ENCODE measurements around the gene ASF1A. TPM values are rescaled to one million over a fixed set of nuclear protein-coding genes. Genes with fewer than 3 reads are reported as not detected.

Gene ASF1A
- polyA plus RNA-seq, 4 donors, result 35.5 to 46.0 (median 43.6) TPM

GRCh38 chr6:118877806-118878205, 16.1 kb upstream of the ASF1A start:
- DNase-seq (ENCODE audit: low read depth in 4 of 4, low spot score in 3 of 4), result no peak

- no peak for DNase-seq (ENCODE audit: low read depth in 4 of 4, low spot score in 3 of 4)
Observed at GRCh38 chr6:118881440-118882313, 12.3 kb upstream of the ASF1A start.

- DNase-seq (ENCODE audit: low read depth in 4 of 4, low spot score in 3 of 4), result no peak
Observed at GRCh38 chr6:118882314-118882905, 11.5 kb upstream of the ASF1A start.

- no peak for DNase-seq (ENCODE audit: low read depth in 4 of 4, low spot score in 3 of 4)
Observed at GRCh38 chr6:118886641-118887040, 7.3 kb upstream of the ASF1A start.

- DNase-seq (ENCODE audit: low read depth in 4 of 4, low spot score in 3 of 4), result no peak
Observed at GRCh38 chr6:118889163-118889562, 4.8 kb upstream of the ASF1A start.

- DNase-seq (ENCODE audit: low read depth in 4 of 4, low spot score in 3 of 4), result no peak
Observed at GRCh38 chr6:118890997-118891790, 2.8 kb upstream of the ASF1A start.

- no peak for DNase-seq (ENCODE audit: low read depth in 4 of 4, low spot score in 3 of 4)
Observed at GRCh38 chr6:118892355-118892991, 1.5 kb upstream of the ASF1A start.

- peak in 3 of 4 donors; percentile 63 to 77 (median 72) for DNase-seq (ENCODE audit: low read depth in 4 of 4, low spot score in 3 of 4)
Observed at GRCh38 chr6:118893064-118893806, 717 bp upstream of the ASF1A start.

- peak; percentile 52 to 65 (median 60) for DNase-seq (ENCODE audit: low read depth in 4 of 4, low spot score in 3 of 4)
Observed at GRCh38 chr6:118894425-118895260, 691 bp downstream of the ASF1A start.

GRCh38 chr6:118895261-118895560, 1.3 kb downstream of the ASF1A start:
- no peak for DNase-seq (ENCODE audit: low read depth in 4 of 4, low spot score in 3 of 4)

- no peak for DNase-seq (ENCODE audit: low read depth in 4 of 4, low spot score in 3 of 4)
Observed at GRCh38 chr6:118895859-118896258, 1.9 kb downstream of the ASF1A start.

- no peak for DNase-seq (ENCODE audit: low read depth in 4 of 4, low spot score in 3 of 4)
Observed at GRCh38 chr6:118896339-118897136, 2.6 kb downstream of the ASF1A start.

- DNase-seq (ENCODE audit: low read depth in 4 of 4, low spot score in 3 of 4), result no peak
Observed at GRCh38 chr6:118897386-118897785, 3.4 kb downstream of the ASF1A start.

GRCh38 chr6:118899948-118900347, 6.0 kb downstream of the ASF1A start:
- no peak for DNase-seq (ENCODE audit: low read depth in 4 of 4, low spot score in 3 of 4)

GRCh38 chr6:118902726-118903125, 8.8 kb downstream of the ASF1A start:
- DNase-seq (ENCODE audit: low read depth in 4 of 4, low spot score in 3 of 4), result no peak

GRCh38 chr6:118903138-118903537, 9.2 kb downstream of the ASF1A start:
- DNase-seq (ENCODE audit: low read depth in 4 of 4, low spot score in 3 of 4), result no peak

GRCh38 chr6:118903691-118904090, 9.7 kb downstream of the ASF1A start:
- no peak for DNase-seq (ENCODE audit: low read depth in 4 of 4, low spot score in 3 of 4)

GRCh38 chr6:118905084-118905483, 11.1 kb downstream of the ASF1A start:
- DNase-seq (ENCODE audit: low read depth in 4 of 4, low spot score in 3 of 4), result no peak

GRCh38 chr6:118905851-118906250, 11.9 kb downstream of the ASF1A start:
- no peak for DNase-seq (ENCODE audit: low read depth in 4 of 4, low spot score in 3 of 4)
